Panc1 (cell line): ENCODE measurements around the gene ZNF594. TPM values are rescaled to one million over a fixed set of nuclear protein-coding genes. Genes with fewer than 3 reads are reported as not detected.

Source experiments
- ATAC-seq: fragments of 200-7000 bp; cut with Tn5 transposase; 2 replicates; pipeline ENCODE4 v1.9.1; 2020; ENCODE audit warnings: mild to moderate bottlenecking, moderate library complexity
- BruUV-seq: library from RNA; stranded (reverse); fragments of 400-500 nt; replicated peaks from 2 replicates; lab custom pipeline; 2021; lab: Mats Ljungman, UMichigan
- CTCF ChIA-PET: fragments of 300-600 bp; sonication (Branson Sonifier 250); formaldehyde crosslinking; loops from one replicate; lab custom pipeline; 2022; ENCODE audit warnings: antibody characterized with exemption; lab: Charles Lee
- POLR2A ChIA-PET: fragments of 300-600 bp; sonication (Branson Sonifier 250); formaldehyde crosslinking; loops from one replicate; lab custom pipeline; 2022; ENCODE audit warnings: antibody characterized with exemption; lab: Charles Lee
- DNase-seq: peaks from one replicate; pipeline ENCODE4 v3.0.0-alpha.2; 2010; ENCODE audit warnings: low read depth, low spot score
- H3K27ac ChIP-seq: 2 replicates; pipeline ENCODE4 v1.5.1; 2011; ENCODE audit warnings: mild to moderate bottlenecking, low read length, inconsistent platforms
- H3K27me3 ChIP-seq: fragments of 200-500 bp; sonication (Bioruptor generic); 2 replicates; pipeline ENCODE4 v1.6.0; 2014; ENCODE audit warnings: low read length, inconsistent platforms; ENCODE audit not compliant: control insufficient read depth, insufficient read depth
- H3K36me3 ChIP-seq: fragments of 200-500 bp; sonication (Bioruptor generic); 2 replicates; pipeline ENCODE4 v1.5.1; 2014; ENCODE audit warnings: inconsistent platforms, mild to moderate bottlenecking, low read length, moderate library complexity; ENCODE audit not compliant: control insufficient read depth, insufficient read depth
- H3K4me1 ChIP-seq: 2 replicates; pipeline ENCODE4 v1.5.1; 2011; ENCODE audit warnings: inconsistent platforms, mild to moderate bottlenecking, low read length, moderate library complexity; ENCODE audit not compliant: control insufficient read depth, insufficient read depth
- H3K4me3 ChIP-seq, 2 experiments: 2 replicates each; pipeline ENCODE4 v1.5.1; 2011 to 2012; ENCODE audit warnings: low read depth in 2 of 2, low read length in 2 of 2, mild to moderate bottlenecking in 2 of 2, inconsistent platforms in 1 of 2, moderate library complexity in 1 of 2
- H3K9me3 ChIP-seq: fragments of 200-500 bp; sonication (Bioruptor generic); 2 replicates; pipeline ENCODE4 v1.5.1; 2014; ENCODE audit warnings: low read depth, mild to moderate bottlenecking, inconsistent platforms, low read length, moderate library complexity; ENCODE audit not compliant: control insufficient read depth, insufficient read depth
- CTCF ChIP-seq: fragments of 450-650 bp; IDR thresholded peaks from 2 replicates; pipeline ENCODE4 v1.5.1; 2017; ENCODE audit warnings: mild to moderate bottlenecking
- POLR2AphosphoS5 ChIP-seq: IDR thresholded peaks from 2 replicates; pipeline ENCODE4 v1.6.1; 2012; ENCODE audit warnings: mild to moderate bottlenecking, low read depth, low read length, moderate library complexity
- REST ChIP-seq, 2 experiments: IDR thresholded peaks; 2 replicates each; pipeline ENCODE4 v1.6.1; 2011 to 2012; ENCODE audit warnings: low read depth in 2 of 2, control low read depth in 1 of 2, low read length in 1 of 2, mild to moderate bottlenecking in 1 of 2, moderate library complexity in 1 of 2; ENCODE audit not compliant: insufficient read depth in 1 of 2
- SIN3A ChIP-seq: IDR thresholded peaks from 2 replicates; pipeline ENCODE4 v1.6.1; 2012; ENCODE audit warnings: low read depth, mild to moderate bottlenecking, low read length, moderate library complexity, borderline replicate concordance; ENCODE audit not compliant: insufficient read depth
- TCF7L2 ChIP-seq: IDR thresholded peaks from 2 replicates; pipeline ENCODE4 v1.6.1; 2011; ENCODE audit warnings: mild to moderate bottlenecking, low read depth, low read length, inconsistent platforms
- in situ Hi-C: cut with HindIII; loops from 2 replicates; pipeline ENCODE4 v1.10.0; 2016; ENCODE audit warnings: low sequenced_read_pairs, low pct_unique_long_range_greater_than_20kb
- intact Hi-C: fragments of 100-400 bp; cut with micrococcal nuclease; formaldehyde crosslinking; loops from one replicate; pipeline ENCODE4 v1.10.0; 2022; ENCODE audit not compliant: unreplicated experiment
- total RNA-seq: library from RNA; stranded (reverse); gene quantifications from one replicate; pipeline ENCODE4 v1.2.1, GENCODE V29; 2021; ENCODE audit not compliant: unreplicated experiment

ZNF594 gene
- total RNA-seq, 1 experiment from 2014 or later = 5.6 TPM

- intact Hi-C loops = no loop called here
- no peak for DNase-seq
- POLR2A ChIA-PET = no interaction called here
Observed at GRCh38 chr17:5184288-5184687, 7.4 kb downstream of the ZNF594 start.

GRCh38 chr17:5183410-5183793 is 8.3 kb downstream of the ZNF594 start:
- Histone ChIP-seq H3K4me3 (no peak overlapping the region), H3K27me3 (no peaks in the 10 kb centered on the region), H3K4me1 (no peaks in the 10 kb centered on the region), H3K27ac (no peak overlapping the region), H3K36me3 (no peaks in the 10 kb centered on the region), H3K9me3 (peaks cover 64% of the 10 kb centered on the region)
- ChIA-PET CTCF (no interaction called here), POLR2A (no interaction called here)
- in situ Hi-C loops (no loop called here), intact Hi-C loops (no loop called here)
- no peak for ATAC-seq
- DNase-seq = no peak
- no TSS peak for BruUV-seq
- TF ChIP-seq TCF7L2 (no peak), POLR2AphosphoS5 (no peak), SIN3A (no peak), CTCF (no peak), REST (IDR thresholded peaks at IDR 0.05; ENCODE audit: insufficient read depth in 1 of 2, low read depth in 2 of 2, low read length in 1 of 2) (no peak)

More at GRCh38 chr17:5184288-5184687, 7.4 kb downstream of the ZNF594 start:
- no peaks in the 10 kb centered on the region for H3K4me1 ChIP-seq
- in situ Hi-C loops = no loop called here
- no peak overlapping the region for H3K4me3 ChIP-seq
- peaks cover 63% of the 10 kb centered on the region for H3K9me3 ChIP-seq
- no TSS peak for BruUV-seq
- H3K27ac ChIP-seq = no peak overlapping the region
- no peaks in the 10 kb centered on the region for H3K36me3 ChIP-seq
- CTCF ChIA-PET = no interaction called here
- TF ChIP-seq REST (IDR thresholded peaks at IDR 0.05; ENCODE audit: insufficient read depth in 1 of 2, low read depth in 2 of 2, low read length in 1 of 2) = no peak
- TF ChIP-seq POLR2AphosphoS5 = no peak
- TF ChIP-seq SIN3A = no peak
- no peak for TF ChIP-seq TCF7L2
- TF ChIP-seq CTCF = no peak
- H3K27me3 ChIP-seq = no peaks in the 10 kb centered on the region
- ATAC-seq = no peak
